Measurements from ENCODE around the gene UGT1A7. TPM values are rescaled to one million over a fixed set of nuclear protein-coding genes. Genes with fewer than 3 reads are reported as not detected.
A peak's percentile ranks its signal among the peaks of the same experiment; 100 is the strongest.

The UGT1A7 gene
- total RNA-seq, 4 donors from 2014 or later = 0.21 to 6.9 (median 1.6) TPM

DNA sequence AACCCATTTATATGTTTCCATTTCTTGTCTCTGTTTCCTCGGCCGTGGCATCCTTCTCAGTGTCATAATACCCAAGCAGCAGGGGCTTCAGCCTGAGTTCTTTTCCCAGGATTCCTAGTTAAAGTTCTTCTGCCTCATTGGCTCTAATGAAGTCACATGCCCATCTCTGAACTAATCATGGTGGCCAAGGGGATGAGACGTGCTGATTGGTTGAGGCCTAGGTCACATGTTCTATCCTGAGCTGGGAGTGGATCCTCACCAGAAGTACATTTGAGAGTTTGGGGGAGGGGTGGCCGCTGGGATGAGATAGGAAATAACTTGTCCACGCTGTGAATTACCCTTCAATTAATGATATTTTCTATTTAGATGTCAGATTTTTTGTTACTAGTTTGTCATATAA is 27.2 kb downstream of the UGT1A7 start:
- no peak overlapping the region for H3K4me3 ChIP-seq (ENCODE audit: low read depth, poor library complexity, severe bottlenecking)
- DNase-seq (ENCODE audit: low spot score in 2 of 2) = peak in 1 of 2 donors; percentile 34
- intact Hi-C loops (cut with DNase I; ENCODE audit: low total_unique reads) = no loop called here
- WGBS, 2 donors = 79 to 90% methylated on average over 5 of the region's 5 CpGs
- TF ChIP-seq, protein P1, sequence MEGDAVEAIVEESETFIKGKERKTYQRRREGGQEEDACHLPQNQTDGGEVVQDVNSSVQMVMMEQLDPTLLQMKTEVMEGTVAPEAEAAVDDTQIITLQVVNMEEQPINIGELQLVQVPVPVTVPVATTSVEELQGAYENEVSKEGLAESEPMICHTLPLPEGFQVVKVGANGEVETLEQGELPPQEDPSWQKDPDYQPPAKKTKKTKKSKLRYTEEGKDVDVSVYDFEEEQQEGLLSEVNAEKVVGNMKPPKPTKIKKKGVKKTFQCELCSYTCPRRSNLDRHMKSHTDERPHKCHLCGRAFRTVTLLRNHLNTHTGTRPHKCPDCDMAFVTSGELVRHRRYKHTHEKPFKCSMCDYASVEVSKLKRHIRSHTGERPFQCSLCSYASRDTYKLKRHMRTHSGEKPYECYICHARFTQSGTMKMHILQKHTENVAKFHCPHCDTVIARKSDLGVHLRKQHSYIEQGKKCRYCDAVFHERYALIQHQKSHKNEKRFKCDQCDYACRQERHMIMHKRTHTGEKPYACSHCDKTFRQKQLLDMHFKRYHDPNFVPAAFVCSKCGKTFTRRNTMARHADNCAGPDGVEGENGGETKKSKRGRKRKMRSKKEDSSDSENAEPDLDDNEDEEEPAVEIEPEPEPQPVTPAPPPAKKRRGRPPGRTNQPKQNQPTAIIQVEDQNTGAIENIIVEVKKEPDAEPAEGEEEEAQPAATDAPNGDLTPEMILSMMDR (IDR thresholded peaks at IDR 0.05) = no peak
- TF ChIP-seq POLR2A (IDR thresholded peaks at IDR 0.05) = no peak

DNA sequence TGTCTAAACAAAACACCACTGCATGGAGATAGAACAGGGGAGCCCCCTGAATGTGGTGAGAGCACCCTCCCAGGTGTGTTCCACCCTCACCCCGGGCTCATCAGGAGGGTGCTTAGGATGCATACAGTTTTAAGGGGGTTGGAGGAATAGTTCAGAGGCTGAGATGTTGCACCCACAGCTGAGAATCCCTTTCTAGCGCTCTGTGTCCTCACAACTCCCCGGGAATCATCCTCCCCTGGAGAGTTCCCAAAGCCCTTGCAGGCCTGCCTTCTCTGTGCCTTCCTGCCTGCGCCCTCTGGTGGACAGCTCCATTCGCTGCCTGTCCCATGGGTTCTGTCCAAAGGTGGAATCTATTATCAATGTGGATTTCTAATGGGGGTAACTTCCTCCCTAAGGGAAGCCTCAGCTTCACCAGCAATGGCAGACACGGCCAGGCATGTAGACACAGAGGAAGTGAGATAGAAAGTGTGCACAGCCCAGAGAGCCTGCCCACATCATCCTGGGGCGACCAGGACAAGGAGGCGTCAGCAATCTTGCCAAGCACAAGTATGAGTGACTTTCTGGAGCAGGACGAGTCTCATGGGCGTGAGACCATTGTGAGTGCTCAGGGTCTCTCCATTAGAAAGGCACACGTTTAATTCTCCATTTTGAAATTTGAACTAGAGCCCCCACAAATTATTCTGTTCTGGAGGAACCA is 29.8 kb downstream of the UGT1A7 start:
- DNase-seq (ENCODE audit: low spot score in 2 of 2) = peak; percentile 73 to 92
- TF ChIP-seq, protein P1 (IDR thresholded peaks at IDR 0.05) = no peak
- no peak for TF ChIP-seq POLR2A (IDR thresholded peaks at IDR 0.05)
- no peak overlapping the region for H3K4me3 ChIP-seq (ENCODE audit: low read depth, poor library complexity, severe bottlenecking)
- intact Hi-C loops (cut with DNase I; ENCODE audit: low total_unique reads) = loop anchor here (5.0 kb wide), 1 partner anchor 229 kb away; no protein-coding TSS in a partner anchor
- 37 to 38% methylated on average over 11 of the region's 11 CpGs for WGBS, 2 donors

DNA sequence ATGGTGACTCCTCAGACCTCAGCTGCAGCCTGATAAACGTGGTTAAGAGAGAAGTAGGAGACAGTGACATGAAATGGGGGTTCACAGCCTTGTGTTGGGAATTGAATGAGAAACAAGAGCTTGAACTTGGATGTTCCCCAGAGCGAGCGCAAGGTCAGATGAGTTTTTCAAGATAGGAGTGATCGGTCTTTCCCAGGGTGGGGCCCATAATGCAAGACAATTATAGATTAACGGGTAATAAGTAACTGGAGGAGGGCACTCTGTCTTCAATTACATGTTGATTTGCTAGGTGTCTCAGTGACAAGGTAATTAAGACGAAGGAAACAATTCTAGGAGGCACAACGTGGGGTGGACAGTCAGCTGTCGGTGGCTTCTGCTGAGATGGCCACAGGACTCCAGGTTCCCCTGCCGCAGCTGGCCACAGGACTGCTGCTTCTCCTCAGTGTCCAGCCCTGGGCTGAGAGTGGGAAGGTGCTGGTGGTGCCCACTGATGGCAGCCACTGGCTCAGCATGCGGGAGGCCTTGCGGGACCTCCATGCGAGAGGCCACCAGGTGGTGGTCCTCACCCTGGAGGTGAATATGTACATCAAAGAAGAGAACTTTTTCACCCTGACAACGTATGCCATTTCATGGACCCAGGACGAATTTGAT is 31.0 kb downstream of the UGT1A7 start, which contains the start of gene UGT1A5:
UGT1A5 (plus strand) TSS at position 297 of the 651 bp plus-strand sequence; CDS start at position 382, 85 bp downstream.
- WGBS, 2 donors = 74 to 81% methylated on average over 14 of the region's 14 CpGs
- intact Hi-C loops (cut with DNase I; ENCODE audit: low total_unique reads) = loop anchor here (5.0 kb wide), 1 partner anchor 230 kb away; no protein-coding TSS in a partner anchor
- TF ChIP-seq, protein P1 (IDR thresholded peaks at IDR 0.05) = no peak
- TF ChIP-seq POLR2A (IDR thresholded peaks at IDR 0.05) = no peak
- DNase-seq (ENCODE audit: low spot score in 2 of 2) = no peak
- H3K4me3 ChIP-seq (ENCODE audit: low read depth, poor library complexity, severe bottlenecking) = no peak within 1 kb of the TSS

DNA sequence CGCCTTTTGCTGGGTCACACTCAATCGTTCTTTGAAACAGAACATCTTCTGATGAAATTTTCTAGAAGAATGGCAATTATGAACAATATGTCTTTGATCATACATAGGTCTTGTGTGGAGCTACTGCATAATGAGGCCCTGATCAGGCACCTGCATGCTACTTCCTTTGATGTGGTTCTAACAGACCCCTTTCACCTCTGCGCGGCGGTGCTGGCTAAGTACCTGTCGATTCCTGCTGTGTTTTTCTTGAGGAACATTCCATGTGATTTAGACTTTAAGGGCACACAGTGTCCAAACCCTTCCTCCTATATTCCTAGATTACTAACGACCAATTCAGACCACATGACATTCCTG is 31.5 kb downstream of the UGT1A7 start:
- 65 to 71% methylated on average over 7 of the region's 7 CpGs for WGBS, 2 donors

DNA sequence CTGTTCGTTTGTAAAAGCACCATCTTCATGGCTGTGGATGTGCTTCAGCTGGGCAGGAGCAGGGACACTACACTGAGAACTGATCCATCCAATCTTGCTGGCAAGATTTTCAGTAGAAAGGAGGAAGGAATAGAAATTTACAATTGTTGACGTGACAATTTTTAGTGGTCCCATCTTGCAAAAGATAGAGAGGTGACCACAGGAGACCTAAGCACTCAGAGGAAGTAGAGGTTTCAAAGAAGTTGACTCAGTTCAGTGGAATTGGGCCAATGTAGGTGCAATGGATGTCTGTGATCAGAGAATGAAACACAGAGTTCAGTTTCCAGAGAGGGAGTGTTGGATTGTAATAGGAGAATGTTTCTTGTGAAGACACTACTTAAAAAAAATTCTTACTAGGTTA is 32.4 kb downstream of the UGT1A7 start:
- 79 to 83% methylated on average over 2 of the region's 2 CpGs for WGBS, 2 donors
- H3K4me3 ChIP-seq (ENCODE audit: low read depth, poor library complexity, severe bottlenecking) = no peak overlapping the region
- DNase-seq (ENCODE audit: low spot score in 2 of 2) = no peak
- TF ChIP-seq, protein P1 (IDR thresholded peaks at IDR 0.05) = no peak
- no peak for TF ChIP-seq POLR2A (IDR thresholded peaks at IDR 0.05)
- intact Hi-C loops (cut with DNase I; ENCODE audit: low total_unique reads) = loop anchor here (5.0 kb wide), 1 partner anchor 232 kb away; no protein-coding TSS in a partner anchor

More for the DNA sequence above, 31.5 kb downstream of the UGT1A7 start:
- intact Hi-C loops (cut with DNase I; ENCODE audit: low total_unique reads) = loop anchor here (5.0 kb wide), 1 partner anchor 231 kb away; no protein-coding TSS in a partner anchor
- no peak for TF ChIP-seq POLR2A (IDR thresholded peaks at IDR 0.05)
- TF ChIP-seq, protein P1 (IDR thresholded peaks at IDR 0.05) = no peak
- no peak overlapping the region for H3K4me3 ChIP-seq (ENCODE audit: low read depth, poor library complexity, severe bottlenecking)
- DNase-seq (ENCODE audit: low spot score in 2 of 2) = no peak
